ENCODE measurements around the gene CDC42EP5.

The CDC42EP5 gene

GRCh38 chr19:54461613-54462012, 11.5 kb downstream of the CDC42EP5 start:
- DNase-seq, result no peak
- peaks cover 12% of the 10 kb centered on the region for H3K27me3 Mint-ChIP-seq
- H3K36me3 Mint-ChIP-seq (ENCODE audit: low read depth), result peaks cover 24% of the 10 kb centered on the region
- peak overlapping the region; percentile 57 for H3K27ac Mint-ChIP-seq
- H3K9me3 Mint-ChIP-seq, result no peaks in the 10 kb centered on the region
- no peak for ATAC-seq
- H3K4me1 Mint-ChIP-seq, result peaks cover 39% of the 10 kb centered on the region
- H3K4me3 Mint-ChIP-seq, result peak overlapping the region; percentile 72

GRCh38 chr19:54461210-54461609, 11.9 kb downstream of the CDC42EP5 start:
- Mint-ChIP-seq H3K9me3 (no peaks in the 10 kb centered on the region), H3K27ac (peak overlapping the region; percentile 27), H3K4me3 (peak overlapping the region; percentile 72), H3K4me1 (peaks cover 39% of the 10 kb centered on the region), H3K36me3 (ENCODE audit: low read depth) (peaks cover 27% of the 10 kb centered on the region), H3K27me3 (peaks cover 8% of the 10 kb centered on the region)
- DNase-seq, result no peak
- no peak for ATAC-seq

- Mint-ChIP-seq H3K27me3 (peaks cover 2% of the 10 kb centered on the region), H3K4me1 (peaks cover 36% of the 10 kb centered on the region), H3K9me3 (no peaks in the 10 kb centered on the region), H3K36me3 (ENCODE audit: low read depth) (peaks cover 29% of the 10 kb centered on the region), H3K27ac (peak overlapping the region; percentile 45), H3K4me3 (no peak overlapping the region)
- ATAC-seq (no peak), DNase-seq (no peak)
These were observed 12.7 kb downstream of the CDC42EP5 start for GRCh38 chr19:54460230-54461005.

- peak overlapping the region; percentile 45 for H3K27ac Mint-ChIP-seq
- no peaks in the 10 kb centered on the region for H3K27me3 Mint-ChIP-seq
- no peaks in the 10 kb centered on the region for H3K9me3 Mint-ChIP-seq
- peaks cover 32% of the 10 kb centered on the region for H3K36me3 Mint-ChIP-seq (ENCODE audit: low read depth)
- DNase-seq (no peak), ATAC-seq (no peak)
- peak overlapping the region; percentile 10 for H3K4me3 Mint-ChIP-seq
- peaks cover 33% of the 10 kb centered on the region for H3K4me1 Mint-ChIP-seq
These were observed 13.5 kb downstream of the CDC42EP5 start for GRCh38 chr19:54459282-54460229.

- peaks cover 28% of the 10 kb centered on the region for H3K4me1 Mint-ChIP-seq
- no peaks in the 10 kb centered on the region for H3K27me3 Mint-ChIP-seq
- ATAC-seq (no peak), DNase-seq (no peak)
- H3K9me3 Mint-ChIP-seq, result no peaks in the 10 kb centered on the region
- H3K36me3 Mint-ChIP-seq (ENCODE audit: low read depth), result peaks cover 37% of the 10 kb centered on the region
- peak overlapping the region; percentile 18 for H3K27ac Mint-ChIP-seq
- H3K4me3 Mint-ChIP-seq, result no peak overlapping the region
These were observed 14.3 kb downstream of the CDC42EP5 start for GRCh38 chr19:54458648-54459281.

GRCh38 chr19:54457773-54458647, 15.1 kb downstream of the CDC42EP5 start:
- no peak for DNase-seq
- Mint-ChIP-seq H3K27ac (peak overlapping the region; percentile 18), H3K4me1 (peaks cover 27% of the 10 kb centered on the region), H3K36me3 (ENCODE audit: low read depth) (peaks cover 42% of the 10 kb centered on the region), H3K9me3 (no peaks in the 10 kb centered on the region), H3K4me3 (no peak overlapping the region), H3K27me3 (no peaks in the 10 kb centered on the region)
- no peak for ATAC-seq

GRCh38 chr19:54456423-54457373, 16.4 kb downstream of the CDC42EP5 start:
- ATAC-seq, result no peak
- H3K4me3 Mint-ChIP-seq, result no peak overlapping the region
- H3K9me3 Mint-ChIP-seq, result no peaks in the 10 kb centered on the region
- H3K4me1 Mint-ChIP-seq, result peaks cover 26% of the 10 kb centered on the region
- no peak for DNase-seq
- peaks cover 45% of the 10 kb centered on the region for H3K36me3 Mint-ChIP-seq (ENCODE audit: low read depth)
- no peak overlapping the region for H3K27ac Mint-ChIP-seq
- H3K27me3 Mint-ChIP-seq, result no peaks in the 10 kb centered on the region

- peaks cover 30% of the 10 kb centered on the region for H3K4me1 Mint-ChIP-seq
- ATAC-seq, result no peak
- peaks cover 53% of the 10 kb centered on the region for H3K36me3 Mint-ChIP-seq (ENCODE audit: low read depth)
- DNase-seq, result no peak
- H3K27me3 Mint-ChIP-seq, result no peaks in the 10 kb centered on the region
- H3K4me3 Mint-ChIP-seq, result no peak overlapping the region
- no peak overlapping the region for H3K27ac Mint-ChIP-seq
- H3K9me3 Mint-ChIP-seq, result no peaks in the 10 kb centered on the region
These were observed 17.2 kb downstream of the CDC42EP5 start for GRCh38 chr19:54455786-54456422.

GRCh38 chr19:54454781-54455675, 18.1 kb downstream of the CDC42EP5 start:
- H3K9me3 Mint-ChIP-seq, result no peaks in the 10 kb centered on the region
- H3K4me1 Mint-ChIP-seq, result peaks cover 38% of the 10 kb centered on the region
- no peak overlapping the region for H3K4me3 Mint-ChIP-seq
- peaks cover 61% of the 10 kb centered on the region for H3K36me3 Mint-ChIP-seq (ENCODE audit: low read depth)
- ATAC-seq (no peak), DNase-seq (no peak)
- H3K27me3 Mint-ChIP-seq, result no peaks in the 10 kb centered on the region
- H3K27ac Mint-ChIP-seq, result no peak overlapping the region

- H3K9me3 Mint-ChIP-seq, result no peaks in the 10 kb centered on the region
- peaks cover 2% of the 10 kb centered on the region for H3K27me3 Mint-ChIP-seq
- no peak overlapping the region for H3K4me3 Mint-ChIP-seq
- H3K36me3 Mint-ChIP-seq (ENCODE audit: low read depth), result peaks cover 61% of the 10 kb centered on the region
- DNase-seq, result no peak
- no peak overlapping the region for H3K27ac Mint-ChIP-seq
- ATAC-seq, result no peak
- H3K4me1 Mint-ChIP-seq, result peaks cover 37% of the 10 kb centered on the region
These were observed 18.9 kb downstream of the CDC42EP5 start for GRCh38 chr19:54453921-54454780.

- no peak for DNase-seq
- peaks cover 52% of the 10 kb centered on the region for H3K36me3 Mint-ChIP-seq (ENCODE audit: low read depth)
- H3K4me1 Mint-ChIP-seq, result peaks cover 37% of the 10 kb centered on the region
- no peaks in the 10 kb centered on the region for H3K9me3 Mint-ChIP-seq
- peak overlapping the region; percentile 40 for H3K27ac Mint-ChIP-seq
- no peak overlapping the region for H3K4me3 Mint-ChIP-seq
- ATAC-seq, result no peak
- peaks cover 5% of the 10 kb centered on the region for H3K27me3 Mint-ChIP-seq
These were observed 20.5 kb downstream of the CDC42EP5 start for GRCh38 chr19:54452626-54453025.
